Kasumi-1 (cell line): ENCODE measurements around the gene ZNF493.

Source experiments
- DNase-seq, 2 experiments: peaks; one replicate each; lab custom pipeline; 2025; lab: John Stamatoyannopoulos, UW

Gene ZNF493

DNA sequence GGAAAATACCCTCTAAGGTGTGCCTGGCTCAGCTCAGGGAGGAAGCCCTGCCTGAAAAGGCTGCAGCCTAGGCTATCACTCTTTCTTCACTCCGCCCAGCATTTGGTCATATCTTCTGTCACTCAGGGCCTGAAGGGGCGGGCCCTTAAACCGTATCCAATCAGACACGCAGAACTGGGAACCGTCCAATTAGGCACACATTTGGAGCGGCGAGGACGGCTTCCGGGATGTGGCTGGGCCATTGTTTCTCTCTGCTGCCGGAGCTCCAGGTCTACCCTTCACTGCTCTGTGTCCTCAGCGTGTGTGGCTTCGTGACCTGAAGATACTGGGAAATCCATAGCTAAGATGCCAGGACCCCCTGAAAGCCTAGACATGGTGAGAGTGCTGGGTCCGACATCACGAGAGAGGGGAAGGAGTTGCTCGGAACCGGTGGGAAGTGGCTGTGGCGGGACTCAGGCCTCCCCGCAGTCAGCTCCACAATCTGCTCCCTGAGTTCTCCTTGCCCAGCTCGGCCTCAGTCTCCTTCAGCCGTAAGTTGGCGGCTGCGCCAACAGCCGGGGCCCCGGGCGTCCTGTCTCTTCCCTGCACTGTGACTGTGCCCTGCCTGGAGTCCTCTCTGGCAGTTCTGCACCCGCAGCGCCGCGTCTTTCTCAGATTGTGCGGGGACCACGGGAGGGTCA, at the start of gene ZNF493:
Gene ZNF493 (plus strand): TSS at position 241 of the 680 bp plus-strand sequence. CDS start 105 bp downstream, at position 346.
- DNase-seq, result peak in 1 of 2 experiments; percentile 33

GRCh38 chr19:21352830-21353229, 44.1 kb upstream of the ZNF493 start:
- DNase-seq, result no peak

GRCh38 chr19:21358768-21359451, 38.0 kb upstream of the ZNF493 start, which contains the start of gene ZNF738:
TSS of gene ZNF738 (plus strand) at chr19:21359000. CDS start at chr19:21359141, 141 bp downstream.
- DNase-seq, result peak; percentile 31 to 33

DNA sequence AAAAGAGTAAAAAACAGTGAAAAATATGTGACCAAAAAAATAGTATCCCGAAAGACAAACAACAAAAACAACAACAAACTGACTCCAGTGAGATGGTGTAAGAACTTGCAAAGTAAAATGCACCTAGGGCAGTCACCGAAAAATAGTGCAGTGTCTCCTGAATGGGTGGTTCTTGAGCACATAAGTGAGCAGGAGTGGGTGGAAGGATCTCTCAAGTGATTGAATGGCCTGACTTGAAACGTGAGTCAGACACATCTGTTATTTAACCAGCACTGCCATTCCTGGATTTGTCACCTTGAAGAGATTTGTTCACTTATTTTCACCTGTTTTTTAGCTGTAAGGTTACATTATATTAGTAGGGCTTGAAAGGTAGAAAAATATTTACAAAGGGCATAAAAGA, 34.6 kb upstream of the ZNF493 start:
- no peak for DNase-seq

- no peak for DNase-seq
Measured at GRCh38 chr19:21383980-21384582, 12.9 kb upstream of the ZNF493 start.

DNA sequence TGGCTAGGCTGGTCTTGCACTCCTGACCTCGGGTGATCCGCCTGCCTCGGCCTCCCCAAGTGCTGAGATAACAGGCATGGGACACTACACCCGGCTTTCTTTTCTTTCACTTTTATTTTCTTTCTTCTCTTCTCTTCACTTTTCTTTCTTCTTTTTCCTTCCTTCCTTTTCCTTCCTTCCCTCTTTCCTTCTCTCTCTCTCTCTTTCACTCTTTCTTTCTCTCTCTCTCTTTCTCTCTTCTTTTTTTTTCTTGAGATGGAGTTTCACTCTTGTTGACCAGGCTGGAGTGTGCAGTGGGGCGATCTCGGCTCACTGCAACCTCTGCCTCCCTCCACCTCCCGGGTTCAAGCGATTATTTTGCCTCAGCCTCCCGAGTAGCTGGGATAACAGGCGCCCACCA, 812 bp upstream of the ZNF493 start:
- no peak for DNase-seq

GRCh38 chr19:21398851-21399250, 1.9 kb downstream of the ZNF493 start:
- DNase-seq, result no peak

DNA sequence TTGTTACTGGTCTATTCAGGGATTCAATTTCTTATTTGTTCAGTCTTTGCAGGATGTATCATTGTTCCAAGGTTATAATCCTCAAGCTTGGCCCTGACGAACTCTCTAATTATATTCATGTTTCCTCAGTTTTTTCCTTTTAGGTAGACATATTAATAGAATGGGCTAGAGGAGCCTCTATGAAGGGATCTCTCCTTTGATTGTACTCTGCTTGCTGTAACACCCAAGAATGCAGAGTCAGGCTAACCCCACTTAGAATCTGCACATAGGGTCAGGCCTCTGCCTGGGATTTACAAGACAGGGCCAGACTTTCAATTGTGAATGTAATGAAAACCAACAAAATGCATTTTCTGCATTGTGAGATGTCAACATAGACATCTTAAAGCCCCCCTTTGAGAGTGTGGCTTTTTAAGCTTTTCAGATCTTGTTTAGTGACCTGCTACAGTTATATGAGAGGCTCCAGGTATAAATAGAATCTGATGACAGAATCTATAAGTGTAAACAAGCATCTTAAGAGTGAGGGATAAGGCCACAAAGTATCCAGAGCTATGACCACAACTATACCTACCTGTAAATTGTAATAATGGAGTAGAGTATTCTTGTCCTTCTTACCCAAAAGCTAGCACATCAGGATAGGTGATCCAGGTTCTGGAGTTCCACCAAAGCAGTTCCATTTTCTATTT, 5.5 kb downstream of the ZNF493 start:
- no peak for DNase-seq

DNA sequence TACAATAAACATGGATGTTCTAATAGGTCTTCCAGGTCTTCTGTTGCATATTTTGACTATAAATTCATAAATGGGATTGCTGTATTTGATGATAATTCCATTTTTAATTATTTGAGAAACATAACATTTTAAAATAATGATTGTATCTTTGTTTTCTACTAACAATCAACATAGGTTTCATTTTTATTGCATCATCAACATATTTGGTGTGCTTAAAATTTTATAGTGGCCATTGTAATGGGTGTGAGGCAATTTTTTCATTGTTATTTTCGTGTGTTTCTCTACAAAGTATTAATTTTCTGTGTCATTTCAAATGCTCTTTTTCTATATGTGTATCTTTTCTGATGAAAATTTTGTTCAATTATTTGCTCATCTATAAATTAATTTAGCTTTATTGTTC, 13.2 kb downstream of the ZNF493 start:
- no peak for DNase-seq

DNA sequence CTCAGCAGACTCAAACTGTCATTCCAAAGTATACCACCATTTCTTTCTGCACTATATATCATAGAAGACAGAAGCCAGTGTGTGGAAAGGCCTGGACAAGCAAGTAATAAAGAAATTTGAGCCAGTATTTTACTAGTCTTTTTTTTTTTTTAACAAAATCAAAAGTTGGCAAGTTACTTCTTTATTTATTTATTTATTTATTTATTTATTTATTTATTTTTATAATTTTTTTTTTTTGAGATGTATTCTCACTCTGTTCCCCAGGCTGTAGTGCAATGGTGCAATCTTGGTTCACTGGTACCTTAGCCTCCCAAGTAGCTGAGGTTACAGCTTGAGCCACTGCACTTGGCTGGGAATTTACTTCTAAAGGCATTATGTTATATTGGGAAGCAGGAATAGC, 25.3 kb downstream of the ZNF493 start:
- DNase-seq, result no peak

- no peak for DNase-seq
Measured at GRCh38 chr19:21423057-21424041, 26.4 kb downstream of the ZNF493 start.

GRCh38 chr19:21430675-21431074, 33.7 kb downstream of the ZNF493 start:
- no peak for DNase-seq

DNA sequence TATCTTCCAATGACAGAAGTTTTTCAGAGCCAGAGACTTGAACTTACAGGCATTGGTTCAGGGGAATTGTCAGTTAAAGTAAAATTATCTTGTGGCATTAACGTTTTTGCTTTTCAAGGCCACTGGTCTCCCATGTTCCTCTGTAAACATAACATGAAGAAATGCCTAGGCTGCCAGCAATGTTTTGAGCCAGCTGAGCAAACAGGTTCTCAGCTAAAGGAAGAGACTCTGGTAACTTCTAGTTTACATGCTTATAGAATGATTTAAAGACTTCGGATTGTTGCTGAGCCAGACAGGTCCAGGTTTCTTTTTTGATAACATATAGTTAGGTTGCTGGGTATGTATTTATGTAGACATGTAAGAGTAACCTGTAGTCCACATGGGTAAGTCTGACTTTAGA, 35.7 kb downstream of the ZNF493 start:
- DNase-seq, result no peak

- DNase-seq, result no peak
Measured at GRCh38 chr19:21434516-21434915, 37.6 kb downstream of the ZNF493 start.

GRCh38 chr19:21434967-21435544, 38.1 kb downstream of the ZNF493 start:
- no peak for DNase-seq

GRCh38 chr19:21439201-21439751, 42.3 kb downstream of the ZNF493 start:
- DNase-seq, result no peak

GRCh38 chr19:21440321-21440720, 43.4 kb downstream of the ZNF493 start:
- DNase-seq, result no peak

GRCh38 chr19:21451187-21451586, 54.3 kb downstream of the ZNF493 start:
- no peak for DNase-seq

- no peak for DNase-seq
Measured at GRCh38 chr19:21454901-21455300, 58.0 kb downstream of the ZNF493 start.

- no peak for DNase-seq
Measured at GRCh38 chr19:21460686-21461085, 63.8 kb downstream of the ZNF493 start.

- no peak for DNase-seq
Measured at GRCh38 chr19:21462540-21462939, 65.6 kb downstream of the ZNF493 start.
